Breast epithelium (tissue), 4 donors: ENCODE results near the gene ORMDL3. TPM values are rescaled to one million over a fixed set of nuclear protein-coding genes. Genes with fewer than 3 reads are reported as not detected.

Source experiments
- DNase-seq, 2 donors: peaks; one replicate each; pipeline ENCODE4 v3.0.0-alpha.2; 2019; ENCODE audit warnings: low spot score in 2 of 2
- H3K27ac ChIP-seq, 2 donors: fragments of 200-600 bp; sonication (generic) in 1 of 2; one replicate each; pipeline ENCODE4 v1.5.1; 2016 to 2019; ENCODE audit warnings: mild to moderate bottlenecking in 1 of 2
- H3K27me3 ChIP-seq, 2 donors: fragments of 200-600 bp; sonication (generic) in 1 of 2; one replicate each; pipeline versions ENCODE4 v1.5.1 to v1.6.0; 2017 to 2019; ENCODE audit warnings: control low read depth in 1 of 2, mild to moderate bottlenecking in 1 of 2
- H3K36me3 ChIP-seq: fragments of 200-600 bp; one replicate; pipeline ENCODE4 v1.5.1; 2019
- H3K4me1 ChIP-seq, 2 donors: fragments of 200-600 bp; sonication (generic); one replicate each; pipeline ENCODE4 v1.5.1; 2016 to 2019; ENCODE audit warnings: control low read depth in 1 of 2
- H3K4me3 ChIP-seq, 3 donors: fragments of 200-600 bp; sonication (generic); 1 replicate in 2 of 3; 2 replicates in 1 of 3; pipeline ENCODE4 v1.5.1; 2016 to 2019; ENCODE audit warnings: mild to moderate bottlenecking in 3 of 3, moderate library complexity in 2 of 3
- H3K9me3 ChIP-seq, 2 donors: fragments of 200-600 bp; sonication (generic) in 1 of 2; one replicate each; pipeline ENCODE4 v1.5.1; 2016 to 2019; ENCODE audit warnings: control low read depth in 1 of 2
- POLR2A ChIP-seq: fragments of 450-650 bp; IDR thresholded peaks from one replicate; pipeline ENCODE4 v1.6.1; 2016; ENCODE audit warnings: antibody characterized with exemption, mild to moderate bottlenecking, moderate library complexity
- POLR2AphosphoS5 ChIP-seq, 3 donors: sonication (generic); formaldehyde crosslinking; IDR thresholded peaks; one replicate each; pipeline ENCODE4 v1.6.1; 2017; ENCODE audit warnings: antibody characterized with exemption in 3 of 3
- intact Hi-C: fragments of 100-400 bp; cut with DNase I; formaldehyde crosslinking; loops from one replicate; pipeline ENCODE4 v1.15.1; 2023; ENCODE audit warnings: low total_unique reads
- total RNA-seq, 3 donors: library from RNA; depleted of rRNA; stranded (reverse); fragments of >200 nt; gene quantifications; one replicate each; pipeline ENCODE4 v1.1.0, GENCODE V29; 2016
- TF ChIP-seq, protein P1 (sequence below), 3 donors: fragments of 450-650 bp; IDR thresholded peaks; one replicate each; pipeline ENCODE4 v1.5.1; 2016 to 2017; ENCODE audit warnings: antibody characterized with exemption in 3 of 3, mild to moderate bottlenecking in 3 of 3, moderate library complexity in 3 of 3

The ORMDL3 gene
- total RNA-seq, 3 donors from 2014 or later: 90.5 to 158 (median 104) TPM

DNA sequence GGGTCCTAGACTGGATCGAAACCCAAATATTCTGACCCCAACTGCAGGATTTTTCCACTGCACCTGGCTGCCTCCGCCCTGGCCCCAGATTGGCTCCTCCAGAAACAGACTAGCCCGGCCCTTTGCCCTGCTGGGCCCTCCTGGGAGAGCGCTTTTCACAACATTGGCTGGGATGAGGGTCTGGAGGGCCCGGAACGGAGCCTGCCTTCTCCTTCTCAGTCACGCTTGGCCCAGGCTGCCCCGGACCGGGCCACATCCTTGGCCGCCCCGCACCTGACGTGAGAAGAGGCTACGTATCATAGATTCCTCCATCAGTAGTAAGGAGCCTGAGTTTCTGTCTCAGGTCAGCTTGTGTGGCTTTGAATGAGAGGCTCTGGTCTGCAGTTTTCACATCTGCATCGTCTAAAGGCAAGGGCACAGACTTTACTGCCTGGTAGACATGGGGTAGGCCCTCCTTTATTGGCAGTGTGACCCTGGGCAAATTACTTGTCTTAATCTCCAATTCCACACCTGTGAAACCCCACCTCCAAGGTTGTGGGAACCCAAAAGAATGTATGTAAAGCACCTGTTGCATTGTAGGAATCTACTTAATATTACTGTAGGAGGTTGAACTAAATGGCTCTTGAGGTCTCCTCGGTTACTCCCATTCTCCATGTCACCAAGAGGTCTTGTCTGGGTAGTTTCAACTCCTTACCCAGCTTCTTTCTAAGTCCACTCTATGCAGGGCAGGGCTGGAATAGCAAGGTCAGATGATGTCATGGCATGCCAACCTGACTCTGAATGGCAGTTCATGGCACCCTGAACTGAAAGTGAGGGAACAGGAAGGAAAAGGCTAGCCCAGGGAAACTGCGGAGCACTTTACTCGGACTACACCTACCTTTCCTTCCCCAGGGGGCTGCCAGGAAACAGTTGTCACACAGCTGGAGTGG is 792 bp upstream of the ORMDL3 start:
- peak in 1 of 2 donors; percentile 52 for DNase-seq
- Histone ChIP-seq H3K4me1 (peaks cover 11 to 23% of the 10 kb centered on the region in 2 donors), H3K27ac (peak overlapping the region; percentile 93 to 95), H3K27me3 (no peaks in the 10 kb centered on the region), H3K36me3 (no peaks in the 10 kb centered on the region), H3K9me3 (no peaks in the 10 kb centered on the region), H3K4me3 (peak overlapping the region; percentile 85 to 95 (median 88))
- intact Hi-C loops: no loop called here
- TF ChIP-seq, protein P1, sequence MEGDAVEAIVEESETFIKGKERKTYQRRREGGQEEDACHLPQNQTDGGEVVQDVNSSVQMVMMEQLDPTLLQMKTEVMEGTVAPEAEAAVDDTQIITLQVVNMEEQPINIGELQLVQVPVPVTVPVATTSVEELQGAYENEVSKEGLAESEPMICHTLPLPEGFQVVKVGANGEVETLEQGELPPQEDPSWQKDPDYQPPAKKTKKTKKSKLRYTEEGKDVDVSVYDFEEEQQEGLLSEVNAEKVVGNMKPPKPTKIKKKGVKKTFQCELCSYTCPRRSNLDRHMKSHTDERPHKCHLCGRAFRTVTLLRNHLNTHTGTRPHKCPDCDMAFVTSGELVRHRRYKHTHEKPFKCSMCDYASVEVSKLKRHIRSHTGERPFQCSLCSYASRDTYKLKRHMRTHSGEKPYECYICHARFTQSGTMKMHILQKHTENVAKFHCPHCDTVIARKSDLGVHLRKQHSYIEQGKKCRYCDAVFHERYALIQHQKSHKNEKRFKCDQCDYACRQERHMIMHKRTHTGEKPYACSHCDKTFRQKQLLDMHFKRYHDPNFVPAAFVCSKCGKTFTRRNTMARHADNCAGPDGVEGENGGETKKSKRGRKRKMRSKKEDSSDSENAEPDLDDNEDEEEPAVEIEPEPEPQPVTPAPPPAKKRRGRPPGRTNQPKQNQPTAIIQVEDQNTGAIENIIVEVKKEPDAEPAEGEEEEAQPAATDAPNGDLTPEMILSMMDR (IDR thresholded peaks at IDR 0.05): peak in 1 of 3 donors; percentile 19
- TF ChIP-seq POLR2AphosphoS5 (IDR thresholded peaks at IDR 0.05) (no peak), POLR2A (no peak)

DNA sequence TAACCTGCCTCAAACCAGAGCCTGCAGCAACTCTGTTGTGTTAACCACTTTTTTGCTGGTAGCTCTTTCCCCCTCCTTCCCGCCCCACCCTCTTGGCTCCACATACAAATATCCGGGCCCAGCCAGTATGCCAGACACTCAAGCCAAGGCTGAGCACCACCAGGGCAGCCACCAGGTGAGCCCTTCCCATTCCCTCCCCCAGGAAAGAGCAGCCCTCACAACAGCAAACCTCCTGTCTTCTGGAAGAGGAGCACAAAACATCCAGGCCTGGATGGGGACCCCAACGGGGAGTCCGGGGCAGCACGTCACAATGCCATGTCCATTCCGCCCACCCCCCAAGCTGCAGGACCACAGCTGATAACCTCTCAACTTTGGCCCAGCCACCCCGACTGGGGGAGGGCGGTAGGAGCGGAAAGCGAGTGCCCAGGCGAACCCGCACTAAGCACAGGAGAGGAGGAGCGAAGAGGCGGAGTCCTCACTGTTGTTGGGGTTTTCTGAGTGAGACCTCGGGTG is 757 bp downstream of the ORMDL3 start:
- TF ChIP-seq, protein P1 (IDR thresholded peaks at IDR 0.05): no peak
- TF ChIP-seq POLR2A (no peak), POLR2AphosphoS5 (IDR thresholded peaks at IDR 0.05) (no peak)
- peak in 1 of 2 donors; percentile 26 for DNase-seq
- H3K27me3 ChIP-seq: no peaks in the 10 kb centered on the region
- intact Hi-C loops: no loop called here
- H3K4me1 ChIP-seq: peaks cover 11 to 23% of the 10 kb centered on the region in 2 donors
- peak overlapping the region; percentile 85 to 95 (median 88) for H3K4me3 ChIP-seq
- H3K36me3 ChIP-seq: no peaks in the 10 kb centered on the region
- peak overlapping the region; percentile 93 to 95 for H3K27ac ChIP-seq
- no peaks in the 10 kb centered on the region for H3K9me3 ChIP-seq

- no peak for DNase-seq
- H3K27me3 ChIP-seq: no peaks in the 10 kb centered on the region
- peaks cover 11 to 23% of the 10 kb centered on the region in 2 donors for H3K4me1 ChIP-seq
- no peaks in the 10 kb centered on the region for H3K36me3 ChIP-seq
- TF ChIP-seq, protein P1 (IDR thresholded peaks at IDR 0.05): no peak
- TF ChIP-seq POLR2AphosphoS5 (IDR thresholded peaks at IDR 0.05) (no peak), POLR2A (no peak)
- intact Hi-C loops: no loop called here
- H3K4me3 ChIP-seq: peak overlapping the region in 2 of 3 donors; percentile 88 to 95
- H3K27ac ChIP-seq: peak overlapping the region; percentile 93 to 95
- no peaks in the 10 kb centered on the region for H3K9me3 ChIP-seq
Measured at GRCh38 chr17:39926135-39926587, 1.2 kb downstream of the ORMDL3 start.

GRCh38 chr17:39925282-39926134 is 1.9 kb downstream of the ORMDL3 start:
- TF ChIP-seq, protein P1 (IDR thresholded peaks at IDR 0.05): no peak
- TF ChIP-seq POLR2A: no peak
- no peak for TF ChIP-seq POLR2AphosphoS5 (IDR thresholded peaks at IDR 0.05)
- H3K9me3 ChIP-seq: no peaks in the 10 kb centered on the region
- H3K36me3 ChIP-seq: no peaks in the 10 kb centered on the region
- H3K4me3 ChIP-seq: peak overlapping the region in 1 of 3 donors; percentile 88
- no peak for DNase-seq
- peaks cover 11 to 23% of the 10 kb centered on the region in 2 donors for H3K4me1 ChIP-seq
- H3K27me3 ChIP-seq: no peaks in the 10 kb centered on the region
- peak overlapping the region; percentile 93 to 95 for H3K27ac ChIP-seq
- intact Hi-C loops: no loop called here
